Fibroblast of mammary gland (primary cell): ENCODE measurements around the gene ST6GALNAC3.

ENCODE experiments used
- DNase-seq: peaks from one replicate; pipeline ENCODE4 v3.0.0-alpha.2; 2010; ENCODE audit warnings: low read depth
- H3K4me3 ChIP-seq: 2 replicates; pipeline ENCODE4 v1.5.1; 2011; ENCODE audit warnings: low read depth, mild to moderate bottlenecking, low read length, moderate library complexity; ENCODE audit not compliant: control insufficient read depth
- TF ChIP-seq, protein P1 (sequence below): conservative IDR thresholded peaks from 2 replicates; pipeline ENCODE4 v1.5.1; 2011; ENCODE audit warnings: low read depth, low read length, inconsistent platforms; ENCODE audit not compliant: control insufficient read depth, insufficient read depth

Gene ST6GALNAC3

GRCh38 chr1:76124196-76124595, 49.6 kb downstream of the ST6GALNAC3 start:
- DNase-seq = no peak
- TF ChIP-seq, protein P1, sequence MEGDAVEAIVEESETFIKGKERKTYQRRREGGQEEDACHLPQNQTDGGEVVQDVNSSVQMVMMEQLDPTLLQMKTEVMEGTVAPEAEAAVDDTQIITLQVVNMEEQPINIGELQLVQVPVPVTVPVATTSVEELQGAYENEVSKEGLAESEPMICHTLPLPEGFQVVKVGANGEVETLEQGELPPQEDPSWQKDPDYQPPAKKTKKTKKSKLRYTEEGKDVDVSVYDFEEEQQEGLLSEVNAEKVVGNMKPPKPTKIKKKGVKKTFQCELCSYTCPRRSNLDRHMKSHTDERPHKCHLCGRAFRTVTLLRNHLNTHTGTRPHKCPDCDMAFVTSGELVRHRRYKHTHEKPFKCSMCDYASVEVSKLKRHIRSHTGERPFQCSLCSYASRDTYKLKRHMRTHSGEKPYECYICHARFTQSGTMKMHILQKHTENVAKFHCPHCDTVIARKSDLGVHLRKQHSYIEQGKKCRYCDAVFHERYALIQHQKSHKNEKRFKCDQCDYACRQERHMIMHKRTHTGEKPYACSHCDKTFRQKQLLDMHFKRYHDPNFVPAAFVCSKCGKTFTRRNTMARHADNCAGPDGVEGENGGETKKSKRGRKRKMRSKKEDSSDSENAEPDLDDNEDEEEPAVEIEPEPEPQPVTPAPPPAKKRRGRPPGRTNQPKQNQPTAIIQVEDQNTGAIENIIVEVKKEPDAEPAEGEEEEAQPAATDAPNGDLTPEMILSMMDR = no peak
- H3K4me3 ChIP-seq = no peak overlapping the region

DNA sequence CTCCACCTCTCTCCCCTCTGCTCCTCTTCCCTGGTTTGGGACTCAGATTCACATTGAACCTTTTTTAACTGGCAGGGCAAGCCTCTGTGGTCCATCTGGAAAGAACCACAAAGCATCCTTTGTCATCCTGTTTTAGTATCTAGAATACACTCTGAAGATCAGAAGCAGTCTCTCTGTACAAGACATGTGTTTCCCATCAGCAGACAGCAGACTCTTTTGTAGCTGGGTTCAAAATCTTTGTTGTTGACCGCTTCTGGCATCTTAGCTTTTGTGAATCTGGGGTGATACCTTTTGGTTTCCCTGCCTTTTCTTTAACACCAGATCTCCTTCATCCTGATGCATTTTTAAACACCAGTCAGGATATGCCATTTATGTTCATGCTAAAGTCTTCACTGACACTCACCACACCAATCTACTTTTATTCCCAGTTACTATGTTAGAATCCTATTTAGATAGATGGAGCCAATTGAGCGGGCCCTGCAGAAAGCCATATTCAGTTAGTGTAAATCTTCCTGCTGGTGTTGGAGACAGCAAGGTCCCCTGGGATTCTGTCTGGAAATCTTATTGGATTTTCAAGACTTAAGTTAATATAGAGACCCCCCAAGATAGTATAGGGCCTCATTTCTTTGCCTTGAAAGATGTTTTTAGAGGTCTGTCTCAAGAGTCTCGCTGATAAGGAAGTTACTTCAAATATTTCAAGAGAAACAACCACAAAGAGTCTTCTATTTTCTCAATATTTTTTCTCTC, 51.1 kb downstream of the ST6GALNAC3 start:
- H3K4me3 ChIP-seq = no peak overlapping the region
- DNase-seq = no peak
- TF ChIP-seq, protein P1 = no peak

DNA sequence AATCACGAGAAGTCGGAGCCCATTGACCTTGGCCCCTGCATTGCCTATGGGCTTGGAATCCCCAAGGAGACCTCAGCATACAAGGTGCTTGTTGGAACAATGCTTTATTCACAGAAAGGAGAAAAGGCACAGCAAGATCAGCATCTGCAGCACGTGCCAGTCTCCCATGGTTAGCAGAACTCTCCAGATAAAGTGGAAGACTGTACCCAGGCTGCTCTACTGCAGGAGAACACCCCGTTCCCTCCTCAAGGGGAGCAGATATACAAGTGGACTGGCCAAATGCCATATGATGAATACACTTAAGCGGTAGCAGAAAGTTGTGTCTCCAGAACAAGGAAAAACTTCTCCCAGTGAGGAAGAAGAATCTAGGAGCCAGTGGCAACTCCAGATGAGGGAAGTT, 53.5 kb downstream of the ST6GALNAC3 start:
- TF ChIP-seq, protein P1 = no peak
- H3K4me3 ChIP-seq = no peak overlapping the region
- DNase-seq = no peak

- TF ChIP-seq, protein P1 = no peak
- no peak for DNase-seq
Measured at GRCh38 chr1:76129731-76130130, 55.2 kb downstream of the ST6GALNAC3 start.

GRCh38 chr1:76130992-76131391, 56.4 kb downstream of the ST6GALNAC3 start:
- no peak overlapping the region for H3K4me3 ChIP-seq
- TF ChIP-seq, protein P1 = no peak
- no peak for DNase-seq

More at GRCh38 chr1:76129731-76130130, 55.2 kb downstream of the ST6GALNAC3 start:
- H3K4me3 ChIP-seq = no peak overlapping the region

DNA sequence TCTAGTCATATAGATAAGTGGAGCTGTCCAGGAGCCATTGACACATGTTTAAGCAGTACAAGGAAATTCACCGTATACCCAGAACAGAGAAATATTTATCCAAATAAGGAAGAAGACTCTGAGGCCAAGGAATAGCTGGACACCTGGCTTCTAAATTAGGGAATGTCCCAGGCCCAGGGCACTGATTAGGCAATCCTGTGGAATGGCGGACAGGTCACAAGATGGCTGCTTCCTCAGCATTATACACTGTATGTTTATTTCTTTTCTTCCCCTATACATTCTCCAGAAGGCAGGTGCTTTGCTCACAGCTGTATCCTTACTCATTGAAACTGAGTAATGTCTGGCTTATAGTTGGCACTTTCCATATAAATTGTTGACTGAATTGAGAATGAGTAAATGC, 59.4 kb downstream of the ST6GALNAC3 start:
- DNase-seq = no peak
- H3K4me3 ChIP-seq = no peak overlapping the region
- TF ChIP-seq, protein P1 = no peak
